HG02798 (cell line): ENCODE data around the gene NAA60.
"Not testable (repeated sequence)": the region's sequence is repeated elsewhere in the genome, so short reads cannot be mapped to it uniquely, and the experiment has no call there.

Experiments
- ATAC-seq: cut with Tn5 transposase; IDR thresholded peaks from one replicate; pipeline ENCODE4 v1.9.1; 2021; ENCODE audit warnings: mild to moderate bottlenecking; ENCODE audit not compliant: unreplicated experiment, poor library complexity

Gene NAA60

DNA sequence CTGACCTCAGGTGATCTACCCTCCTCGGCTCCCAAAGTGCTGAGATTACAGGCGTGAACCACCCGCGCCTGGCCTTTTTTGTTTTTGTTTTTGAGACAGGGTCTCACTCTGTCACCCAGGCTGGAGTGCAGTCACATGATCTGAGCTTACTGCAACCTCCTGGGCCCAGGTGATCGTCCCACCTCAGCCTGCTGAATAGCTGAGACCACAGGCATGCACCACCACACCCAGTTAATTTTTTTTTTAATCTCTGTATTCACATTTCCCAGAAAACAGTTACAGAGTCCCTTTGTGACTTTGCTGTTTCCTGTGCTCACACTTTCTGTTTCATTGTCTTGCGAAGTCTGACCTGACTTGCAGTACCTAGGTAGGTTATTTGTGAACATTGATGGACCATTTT, 60.0 kb downstream of the NAA60 start:
- no peak for ATAC-seq

DNA sequence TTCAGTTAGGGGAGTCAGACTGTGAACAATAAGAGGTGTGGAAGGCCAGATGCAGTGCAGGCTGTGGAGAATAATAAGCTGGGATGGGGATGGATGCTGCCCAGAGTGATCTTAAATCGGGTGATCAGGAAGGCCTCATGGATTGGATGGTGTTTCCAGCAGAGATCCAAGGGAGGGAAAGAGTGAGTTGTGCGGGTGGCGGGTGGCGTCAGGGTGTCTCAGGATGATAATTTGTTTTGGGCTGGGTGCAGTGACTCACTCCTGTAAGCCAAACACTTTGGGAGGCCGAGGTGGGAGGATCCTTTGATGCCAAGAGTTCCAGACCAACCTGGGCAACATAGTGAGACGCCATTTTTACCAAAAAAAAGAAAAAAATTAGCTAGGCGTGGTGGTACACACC, 65.3 kb downstream of the NAA60 start:
- ATAC-seq = no peak

DNA sequence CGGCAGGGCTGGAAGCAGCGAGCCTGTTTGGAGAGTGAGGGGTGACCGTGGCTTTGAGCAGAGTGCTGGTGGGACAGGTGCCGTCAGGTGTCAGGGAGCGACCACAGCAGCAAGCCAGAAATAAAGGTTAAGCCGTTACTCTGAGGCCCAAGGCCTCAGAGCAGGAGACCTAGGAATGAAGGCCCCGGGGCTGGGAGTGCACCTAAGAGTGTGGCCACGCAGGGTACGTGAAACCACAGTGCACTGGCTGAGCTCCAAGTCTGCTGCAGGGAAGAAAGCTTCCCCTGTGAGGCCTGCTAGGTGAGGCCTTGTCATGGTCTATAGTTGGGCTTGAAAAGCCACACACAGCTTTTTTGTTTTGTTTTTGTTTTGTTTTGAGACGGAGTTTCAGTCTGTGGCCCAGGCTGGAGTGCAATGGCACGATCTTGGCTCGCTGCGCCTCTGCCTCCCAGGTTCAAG, 66.0 kb downstream of the NAA60 start:
- ATAC-seq = no peak

DNA sequence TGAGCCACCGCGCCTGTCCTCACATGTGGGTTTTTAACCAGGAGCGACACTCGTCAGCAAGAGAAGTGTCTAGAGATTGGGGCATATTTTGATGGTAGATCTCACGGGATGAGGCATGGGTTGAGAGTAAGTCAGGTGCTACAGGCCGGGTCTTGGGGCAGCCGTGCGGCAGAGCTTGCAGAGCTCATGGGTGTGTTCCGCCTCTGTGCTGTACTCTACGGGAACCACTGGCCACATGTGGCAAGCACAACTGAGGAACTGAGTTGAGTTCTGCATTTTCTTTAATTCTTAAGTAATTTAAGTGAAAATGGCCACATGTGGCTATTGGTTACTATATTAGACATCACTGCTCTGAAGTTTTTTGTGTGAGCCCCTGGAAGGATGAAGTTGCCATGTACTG, 66.9 kb downstream of the NAA60 start:
- no peak for ATAC-seq

DNA sequence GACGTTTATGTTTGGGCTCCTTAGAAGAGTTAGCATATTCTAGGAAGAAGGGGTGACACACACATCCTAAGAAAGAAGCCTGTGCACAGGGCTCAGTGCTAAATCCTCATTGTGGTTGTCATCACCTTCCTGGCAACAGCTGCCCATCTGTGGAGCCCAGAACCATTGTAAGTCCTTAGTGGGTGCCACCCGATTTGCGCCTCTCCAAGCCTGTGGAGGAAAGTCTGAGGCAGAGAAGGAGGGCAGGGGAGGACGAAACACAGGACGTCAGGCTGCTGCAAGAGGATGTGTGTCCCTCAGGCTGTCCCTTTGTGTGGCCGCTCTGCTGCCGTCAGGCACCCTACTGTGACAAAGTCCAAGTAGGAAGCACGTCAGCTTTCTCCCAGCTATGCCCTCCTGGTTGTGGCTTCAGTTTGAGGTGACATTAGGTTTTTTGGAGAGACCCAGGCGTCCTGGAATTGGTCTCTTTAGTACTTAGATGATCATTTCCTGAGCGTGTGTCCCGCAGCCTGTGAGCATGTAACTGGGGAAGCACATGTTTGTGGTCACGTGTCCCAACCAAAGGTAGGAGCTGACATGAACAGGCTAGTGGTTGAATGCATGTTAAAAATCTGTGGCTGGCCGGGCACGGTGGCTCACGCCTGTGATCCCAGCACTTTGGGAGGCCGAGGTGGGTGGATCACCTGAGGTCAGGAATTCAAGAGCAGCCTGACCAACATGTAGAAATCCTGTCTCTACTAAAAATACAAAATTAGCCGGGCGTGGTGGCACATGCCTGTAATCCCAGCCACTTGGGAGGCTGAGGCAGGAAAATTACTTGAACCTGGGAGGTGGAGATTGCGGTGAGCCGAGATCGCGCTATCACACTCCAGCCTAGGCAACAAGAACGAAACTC, 68.1 kb downstream of the NAA60 start:
- no peak for ATAC-seq

DNA sequence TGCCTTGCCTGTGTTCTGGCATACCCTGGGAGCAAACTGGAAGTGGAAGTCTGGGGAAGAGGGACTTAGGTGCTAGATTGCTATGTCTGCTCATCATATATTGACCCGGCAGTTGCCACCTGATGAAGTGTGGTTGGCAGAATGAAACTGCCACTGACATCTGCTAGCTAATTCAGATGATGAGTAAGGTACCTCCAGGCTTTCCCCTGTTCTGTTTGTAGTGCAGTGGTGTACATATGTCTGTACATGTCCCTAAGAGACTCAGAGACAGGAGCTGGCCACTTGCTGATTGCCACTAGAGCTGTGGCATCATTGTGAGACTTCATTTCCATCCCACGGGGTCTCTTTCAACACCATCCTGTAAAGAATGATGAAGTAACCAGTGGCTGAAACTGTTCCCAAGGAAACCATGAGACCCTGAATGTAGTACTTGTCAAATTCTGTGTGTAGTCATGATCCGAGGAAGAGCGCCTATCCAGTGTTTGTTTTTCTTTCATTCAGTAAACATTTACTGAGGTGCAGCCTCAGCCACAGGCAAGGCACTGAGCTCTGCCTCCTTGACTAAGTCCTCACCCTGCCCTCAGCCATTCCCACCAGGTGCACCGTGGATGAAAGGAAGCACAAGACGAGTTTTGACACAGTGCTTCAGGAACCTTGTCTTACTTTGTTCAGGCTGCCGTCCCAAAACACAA, 70.6 kb downstream of the NAA60 start:
- no peak for ATAC-seq

DNA sequence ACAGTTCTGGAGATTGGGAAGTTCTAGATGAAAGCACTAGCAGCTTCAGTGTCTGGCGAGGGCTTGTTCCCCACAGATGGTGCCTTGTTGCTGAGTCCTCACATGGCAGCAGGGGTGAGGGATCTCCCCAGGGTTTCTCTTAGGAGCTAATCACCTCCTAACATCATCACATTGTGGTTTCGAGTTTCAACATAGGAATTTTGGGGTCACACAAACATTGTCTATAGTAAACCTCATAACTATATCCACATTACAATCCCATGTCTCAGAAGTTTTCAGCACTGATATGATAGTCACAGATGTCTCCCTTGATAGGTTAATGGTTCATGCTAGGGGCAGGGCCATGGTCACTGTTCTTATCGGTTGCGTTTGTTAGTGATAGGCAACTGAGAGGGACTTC, 71.1 kb downstream of the NAA60 start:
- no peak for ATAC-seq

DNA sequence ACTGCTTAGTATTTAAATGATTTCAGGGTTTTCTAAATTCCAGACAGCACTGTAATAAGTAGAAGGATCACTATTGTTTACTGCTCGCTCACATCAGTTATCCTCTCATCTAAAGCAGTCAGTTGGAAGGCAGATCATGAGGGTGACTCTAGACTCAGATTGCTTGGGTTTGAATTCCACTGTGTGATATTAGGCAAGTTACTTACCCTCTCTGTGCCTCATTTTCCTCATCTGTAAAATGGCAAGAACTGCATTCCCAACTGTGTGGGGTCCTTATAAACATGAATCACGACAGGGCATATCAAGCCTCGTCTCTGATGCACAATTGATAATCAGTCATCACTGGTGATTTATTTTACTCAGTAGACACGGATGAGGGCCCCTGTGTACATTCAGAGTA, 72.4 kb downstream of the NAA60 start:
- no peak for ATAC-seq

DNA sequence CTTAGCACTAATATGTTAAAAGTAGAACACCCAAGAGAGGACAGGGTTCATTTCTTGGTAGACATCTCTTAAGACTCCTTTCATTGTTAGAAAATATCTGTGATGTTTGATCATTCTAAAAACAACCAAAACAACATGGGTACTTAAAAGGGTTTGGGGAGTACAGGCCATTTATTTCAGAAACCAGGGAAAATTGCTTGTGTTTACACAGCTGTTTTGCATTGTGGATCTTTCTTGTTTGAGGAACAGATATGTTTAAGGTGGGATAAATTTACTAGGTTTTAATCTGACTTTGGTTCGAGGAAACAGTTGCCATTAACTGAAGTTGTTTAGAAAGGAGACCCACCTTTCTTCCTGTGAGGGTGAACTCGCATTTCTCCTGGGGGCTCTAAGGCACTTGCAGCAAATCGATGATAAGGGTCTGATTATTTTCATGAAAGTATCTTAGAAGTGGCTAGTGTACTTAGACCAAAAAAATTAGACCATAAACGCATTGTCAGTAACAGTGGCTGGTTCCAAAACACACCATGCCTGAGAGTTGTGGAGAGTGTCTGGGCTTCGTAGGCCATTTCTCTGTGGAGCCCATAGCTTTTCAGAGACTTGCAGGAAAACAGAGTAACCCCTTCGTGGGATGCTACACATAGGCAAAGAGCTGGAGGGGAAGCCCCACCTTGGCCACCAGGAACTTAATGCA, 75.0 kb downstream of the NAA60 start:
- no peak for ATAC-seq

DNA sequence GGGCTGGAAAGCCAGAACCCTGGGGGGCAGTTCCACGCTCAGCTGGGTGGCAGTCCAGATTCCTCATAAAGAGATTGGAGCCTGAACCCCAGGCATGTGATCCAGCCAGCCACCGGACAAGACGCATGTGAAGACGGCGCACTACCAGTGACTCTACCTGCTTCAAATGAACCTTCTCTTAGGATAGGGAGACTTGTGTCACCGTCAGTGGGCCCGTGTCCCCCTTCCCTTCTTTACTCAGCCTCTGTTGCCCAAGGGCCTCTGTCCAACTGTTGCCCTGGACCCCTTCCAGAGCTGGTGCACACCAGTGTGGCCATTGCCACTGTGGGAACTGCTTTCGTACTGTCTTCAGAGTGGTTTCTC, 75.5 kb downstream of the NAA60 start:
- no peak for ATAC-seq

DNA sequence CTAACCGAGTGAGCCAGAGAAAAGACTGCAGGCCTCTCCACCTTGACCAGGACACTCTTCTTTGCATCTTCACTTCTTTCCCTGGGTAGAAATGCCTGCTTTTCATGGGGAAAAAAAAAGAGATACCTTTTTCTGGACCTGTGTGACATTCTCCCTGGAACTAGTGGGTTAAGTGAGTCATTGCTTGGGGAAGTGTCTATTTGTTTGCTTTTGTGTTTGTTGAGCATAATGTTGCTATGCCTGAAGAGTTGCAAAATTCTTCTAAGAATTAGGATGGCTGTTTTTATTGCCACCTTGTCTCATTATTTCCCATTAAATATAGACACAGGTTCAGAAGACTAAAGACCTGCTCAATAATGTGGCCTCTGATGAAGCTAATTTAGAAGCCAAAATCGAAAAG, 76.1 kb downstream of the NAA60 start:
- no peak for ATAC-seq

DNA sequence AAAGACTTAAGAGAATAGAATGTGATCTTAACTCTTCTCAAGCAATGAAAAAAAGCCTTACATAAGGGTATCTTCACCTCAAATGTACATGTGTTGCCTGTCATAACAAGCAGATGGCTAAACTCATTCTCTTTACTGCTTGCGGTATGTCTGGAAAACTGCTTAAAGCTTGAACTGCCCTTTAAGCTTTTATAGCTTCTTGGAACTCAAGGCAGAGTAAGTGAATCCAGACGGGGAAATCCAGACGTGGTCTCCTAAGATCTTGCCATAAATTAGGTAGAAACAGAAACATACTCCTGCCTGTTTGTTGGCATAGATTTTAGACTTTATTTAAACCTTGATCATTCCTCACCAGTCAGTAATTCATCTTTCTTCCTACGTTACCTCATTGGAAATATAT, 76.9 kb downstream of the NAA60 start:
- no peak for ATAC-seq

DNA sequence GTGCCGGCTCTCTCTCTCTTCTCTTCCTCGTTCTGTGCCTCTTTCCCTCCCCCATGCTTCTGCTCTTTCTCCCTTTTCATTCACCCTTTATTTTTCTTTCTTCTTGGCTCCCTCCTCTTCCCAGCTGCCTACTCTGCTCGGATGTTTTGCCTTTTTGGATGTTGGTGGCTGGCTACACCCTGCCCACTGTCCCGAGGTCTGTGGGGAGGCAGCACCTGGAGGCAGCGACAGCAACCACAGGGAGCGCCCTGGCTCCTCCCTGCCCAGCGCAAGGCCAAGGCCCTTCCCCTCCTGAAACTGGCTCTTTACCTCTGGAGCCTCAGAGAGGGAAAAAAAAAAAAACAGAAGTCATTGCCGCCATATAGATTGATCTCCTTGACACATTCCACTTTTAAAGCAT, 77.4 kb downstream of the NAA60 start:
- no peak for ATAC-seq

DNA sequence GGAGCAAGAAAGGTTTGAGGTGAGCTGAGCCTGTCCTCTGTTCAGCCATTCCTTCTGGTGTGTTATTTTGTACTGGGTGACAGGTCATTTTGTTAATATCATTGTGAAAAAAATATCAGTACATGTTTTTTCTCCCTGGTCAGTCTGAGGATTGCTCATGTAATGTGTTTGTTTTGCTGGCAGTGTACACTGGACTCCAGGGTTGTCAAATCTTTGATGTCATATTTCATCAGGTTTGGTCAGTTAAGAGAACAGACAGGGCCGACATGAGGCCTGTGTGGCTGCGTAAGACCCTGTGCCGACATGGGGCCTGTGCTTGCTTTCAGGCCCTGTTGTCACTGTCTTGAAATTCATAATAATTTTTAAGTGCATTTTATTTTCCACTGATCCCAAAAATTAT, 79.8 kb downstream of the NAA60 start:
- no peak for ATAC-seq

DNA sequence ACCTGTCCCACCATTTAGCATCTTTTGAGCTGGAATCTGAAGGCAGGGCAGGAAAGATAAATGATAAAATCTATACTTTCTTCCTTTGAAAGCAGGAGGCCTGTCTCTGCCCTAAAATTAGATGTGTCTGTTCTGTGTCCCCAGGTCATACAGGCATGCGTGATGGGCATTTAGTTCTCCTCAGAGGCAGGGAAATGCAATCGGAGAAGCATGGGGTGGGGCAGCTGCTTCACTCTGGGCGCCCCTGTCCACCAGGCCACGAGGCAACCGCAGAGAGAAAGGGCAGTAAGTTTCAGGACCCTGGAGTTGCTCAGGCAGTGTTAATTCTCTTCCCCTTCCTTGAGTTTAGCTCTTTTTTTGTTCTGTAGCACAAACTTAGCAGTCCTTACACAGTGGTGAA, 82.5 kb downstream of the NAA60 start:
- ATAC-seq = no peak

DNA sequence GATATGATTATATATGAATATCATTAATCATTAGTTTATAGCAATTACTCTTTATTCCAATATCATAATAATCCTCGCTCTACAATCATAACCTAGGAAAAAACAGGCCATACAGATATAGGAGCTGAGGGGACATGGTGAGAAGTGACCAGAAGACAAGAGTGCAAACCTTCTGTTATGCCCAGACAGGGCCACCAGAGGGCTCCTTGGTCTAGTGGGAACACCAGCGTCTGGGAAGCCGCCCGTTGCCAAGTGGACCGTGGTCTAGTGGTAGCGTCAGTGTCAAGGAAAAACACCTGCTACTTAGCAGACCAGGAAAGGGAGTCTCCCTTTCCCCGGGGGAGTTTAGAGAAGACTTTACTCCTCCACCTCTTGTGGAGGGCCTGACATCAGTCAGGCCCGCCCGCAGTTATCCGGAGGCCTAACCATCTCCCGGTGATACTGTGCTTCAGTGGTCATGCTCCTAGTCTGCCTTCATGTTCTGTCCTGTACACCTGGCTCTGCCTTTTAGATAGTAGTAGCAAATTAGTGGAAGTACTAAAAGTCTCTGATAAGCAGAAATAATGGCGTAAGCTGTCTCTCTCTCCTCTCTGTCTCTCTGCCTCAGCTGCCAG, 83.8 kb downstream of the NAA60 start:
- ATAC-seq = not testable (repeated sequence)

DNA sequence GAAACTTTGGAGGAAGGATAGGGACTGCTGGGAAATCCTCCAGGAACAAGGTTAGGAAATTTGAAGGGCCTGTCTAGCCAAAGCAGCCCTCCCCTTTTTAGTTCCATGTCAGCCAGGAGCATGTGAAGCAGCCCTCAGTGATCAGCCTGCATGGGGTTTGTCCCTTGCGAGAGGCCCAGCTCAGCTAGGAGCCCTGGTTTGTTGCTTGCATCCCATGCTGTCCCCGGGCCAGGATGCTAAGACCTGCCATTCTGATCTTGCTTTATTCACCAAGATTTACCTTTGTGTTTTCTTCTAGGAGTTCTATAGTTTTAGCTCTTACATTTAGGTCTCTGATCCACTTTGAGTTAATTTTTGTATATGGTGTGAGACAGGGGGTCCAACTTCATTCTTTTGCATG, 84.9 kb downstream of the NAA60 start:
- no peak for ATAC-seq

DNA sequence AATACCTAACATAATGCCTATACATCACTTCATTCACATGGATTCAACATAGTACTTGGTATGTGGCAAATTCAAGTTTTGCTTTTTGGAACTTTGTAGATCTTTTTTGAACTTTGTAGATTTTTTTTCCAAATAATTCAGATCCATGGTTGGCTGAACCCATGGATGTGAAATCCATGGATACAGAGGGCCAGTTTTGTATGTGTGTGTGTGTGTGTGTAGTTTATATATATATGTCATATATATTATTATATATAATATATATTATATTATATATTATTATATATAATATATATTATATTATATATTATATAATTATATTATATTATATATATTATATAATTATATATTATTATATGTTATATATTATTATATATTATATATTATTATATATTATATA, 85.7 kb downstream of the NAA60 start:
- ATAC-seq = no peak

DNA sequence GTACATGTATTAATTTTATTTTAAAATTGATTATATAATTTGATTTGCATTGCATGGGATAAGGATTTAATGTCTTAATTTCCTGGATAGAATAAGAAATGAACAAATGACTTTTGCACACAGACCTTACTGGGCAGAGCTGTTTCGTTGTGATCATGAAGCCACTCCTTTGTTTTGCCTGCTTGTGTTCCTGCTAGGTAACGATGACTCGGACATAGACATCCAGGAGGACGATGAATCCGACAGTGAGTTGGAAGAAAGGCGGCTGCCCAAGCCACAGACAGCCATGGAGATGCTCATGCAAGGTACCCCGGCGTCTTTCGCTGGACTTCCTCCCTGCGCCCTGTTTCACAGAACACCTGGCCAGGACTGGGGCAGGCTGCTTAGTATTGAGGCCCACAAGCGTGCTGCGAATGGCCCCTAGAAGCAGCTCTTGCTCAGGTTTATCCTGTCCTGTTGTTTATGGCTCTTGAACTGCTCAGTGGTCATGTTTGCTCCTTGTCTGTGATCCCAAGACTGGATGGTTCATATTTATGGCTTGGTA, 87.0 kb downstream of the NAA60 start:
- ATAC-seq = no peak

DNA sequence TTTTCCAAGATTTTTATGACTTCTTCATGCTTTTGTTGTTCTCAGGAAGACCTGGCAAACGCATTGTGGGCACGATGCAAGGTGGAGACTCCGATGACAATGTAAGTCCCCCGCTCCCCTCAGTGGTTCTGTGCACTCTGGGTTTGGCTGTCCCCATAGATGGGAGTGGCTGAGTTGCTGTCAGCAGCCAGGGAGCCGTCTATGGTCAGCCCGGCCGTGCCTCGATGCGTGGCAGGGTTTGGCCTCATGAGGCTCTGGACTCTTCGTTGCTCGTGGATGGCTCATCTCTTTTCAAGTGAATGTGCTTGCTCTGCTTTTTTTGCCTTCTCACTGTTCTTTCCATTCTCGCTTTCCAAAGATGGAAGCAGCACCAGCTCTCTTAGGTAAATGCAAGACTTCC, 89.3 kb downstream of the NAA60 start:
- no peak for ATAC-seq

DNA sequence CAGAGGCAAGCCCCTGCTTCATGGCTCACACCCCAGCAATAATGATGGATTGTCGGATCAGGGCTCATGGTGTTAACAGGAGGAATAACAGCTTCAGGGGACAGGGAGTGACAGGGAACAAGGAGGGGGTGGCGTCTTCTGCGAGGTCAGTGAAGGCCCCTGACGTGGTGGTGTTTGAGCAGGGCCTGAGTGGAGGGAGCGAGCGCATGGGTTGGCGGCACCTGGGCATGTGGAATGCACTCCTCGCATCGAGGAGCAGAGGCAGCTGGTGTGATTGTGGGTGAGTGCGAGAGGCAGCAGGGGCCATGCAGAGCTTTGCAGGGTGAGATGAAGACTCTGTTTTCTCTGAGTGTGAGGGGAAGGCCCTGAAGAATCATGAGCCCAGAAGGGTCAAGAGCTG, 90.6 kb downstream of the NAA60 start:
- ATAC-seq = no peak
